Middle frontal gyrus (tissue), 1 donor: ENCODE data around the gene CUX1.

Experiments used
- DNase-seq: peaks from one replicate; pipeline ENCODE4 v3.0.0-alpha.2; 2015; ENCODE audit warnings: low spot score; ENCODE audit errors: extremely low spot score

Gene CUX1

DNA sequence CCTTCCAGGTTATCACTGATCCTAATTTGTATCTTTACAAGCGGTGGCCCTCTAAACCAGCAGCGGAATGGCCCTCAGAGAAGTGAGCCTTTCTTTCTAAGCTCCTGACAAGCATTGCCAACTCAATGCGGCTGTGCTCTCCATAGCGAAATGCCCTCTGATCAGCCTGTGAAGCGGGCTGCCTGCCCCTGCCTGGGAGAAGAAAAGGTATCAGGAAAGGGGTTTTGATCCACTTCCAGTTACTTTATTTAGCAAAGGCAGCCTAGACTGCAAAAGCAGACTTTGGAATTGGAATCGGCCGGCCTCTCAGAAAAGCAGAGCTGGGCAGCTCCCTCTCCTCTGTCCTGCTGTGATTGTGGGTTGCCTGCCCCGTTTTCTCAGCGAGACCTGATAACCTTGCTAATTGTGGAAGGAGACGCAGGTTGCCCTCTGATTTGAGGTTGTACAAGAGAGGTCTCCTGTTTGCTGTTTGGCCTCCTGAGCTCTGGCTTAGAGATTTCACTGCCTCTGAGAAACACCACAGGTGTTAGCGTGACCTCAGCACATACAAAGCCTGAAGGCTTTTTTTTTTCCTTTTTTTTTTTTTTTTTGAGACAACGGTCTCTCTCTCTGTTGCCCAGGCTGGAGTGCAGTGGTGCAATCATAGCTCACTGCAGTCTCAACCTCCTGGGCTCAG lies 415.3 kb downstream of the CUX1 start:
- DNase-seq: no peak

DNA sequence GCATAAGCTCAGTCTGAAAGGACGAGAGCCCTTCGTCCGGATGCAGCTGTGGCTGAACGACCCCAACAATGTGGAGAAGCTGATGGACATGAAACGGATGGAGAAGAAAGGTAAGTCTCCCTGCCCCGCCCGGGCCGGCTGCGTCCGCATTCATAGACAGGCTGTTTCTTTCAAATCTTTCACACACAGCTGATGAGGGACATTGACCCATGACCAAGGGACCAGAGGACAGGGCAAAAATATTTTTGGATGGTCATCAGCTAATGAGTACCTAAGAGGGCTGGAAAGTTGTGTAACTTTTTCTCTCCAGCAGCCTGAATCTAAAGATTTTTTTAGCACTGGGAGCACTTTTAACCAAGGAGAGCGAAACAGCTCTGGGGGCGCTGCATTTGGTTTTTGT lies 416.7 kb downstream of the CUX1 start:
- DNase-seq: no peak

DNA sequence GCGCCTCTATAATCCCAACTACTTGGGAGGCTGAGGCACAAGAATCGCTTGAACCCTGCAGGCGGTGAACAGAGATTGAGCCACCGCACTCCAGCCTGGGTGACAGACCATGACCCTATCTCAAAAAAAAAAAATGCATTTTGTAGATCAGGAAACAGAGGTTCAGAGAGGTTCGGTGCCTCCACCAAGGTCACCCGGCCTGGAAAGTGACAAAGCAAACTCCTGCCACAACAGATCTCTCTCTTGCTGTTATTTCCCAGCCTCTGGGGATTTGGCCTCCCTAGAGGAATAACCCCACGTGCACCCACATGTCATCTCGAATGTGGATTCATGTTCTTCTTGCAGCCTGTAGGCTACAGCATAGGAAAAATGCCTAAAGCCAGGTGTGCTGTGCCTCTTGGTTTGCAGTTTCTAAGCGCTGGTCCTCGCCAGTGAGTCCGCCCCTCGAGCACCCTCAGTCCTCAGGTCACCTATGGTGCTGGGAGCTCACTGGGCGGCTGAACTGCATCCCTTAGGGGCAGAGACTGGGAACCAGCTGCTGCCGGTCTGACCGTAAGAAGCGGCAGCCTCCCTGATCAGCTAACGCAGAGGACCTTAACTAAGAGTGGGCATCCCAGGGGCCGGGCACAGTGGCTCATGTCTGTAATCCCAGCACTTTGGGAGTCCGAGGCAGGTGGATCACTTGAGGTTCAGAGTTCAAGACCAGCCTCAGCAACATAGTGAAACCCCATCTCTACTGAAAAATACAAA lies 417.6 kb downstream of the CUX1 start:
- no peak for DNase-seq

DNA sequence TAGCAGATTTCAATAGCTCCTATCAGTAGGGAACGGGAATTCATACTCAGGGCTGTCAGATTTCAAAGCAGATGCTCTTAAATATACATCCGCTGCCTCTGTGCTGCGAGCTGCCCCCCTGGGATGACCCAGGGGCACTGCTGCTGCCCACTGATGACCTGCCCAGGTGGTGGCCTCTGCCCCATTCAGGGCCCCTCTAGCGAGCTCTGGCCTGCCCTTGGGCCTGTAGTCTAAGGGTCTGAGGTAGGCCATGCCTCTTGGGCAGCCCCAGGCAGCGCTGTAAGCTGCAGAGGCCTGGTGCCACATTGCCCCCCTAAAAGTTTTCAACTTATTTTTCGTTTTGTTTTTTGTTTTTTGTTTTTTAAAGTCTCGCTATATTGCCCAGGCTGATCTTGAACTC lies 418.7 kb downstream of the CUX1 start:
- no peak for DNase-seq

DNA sequence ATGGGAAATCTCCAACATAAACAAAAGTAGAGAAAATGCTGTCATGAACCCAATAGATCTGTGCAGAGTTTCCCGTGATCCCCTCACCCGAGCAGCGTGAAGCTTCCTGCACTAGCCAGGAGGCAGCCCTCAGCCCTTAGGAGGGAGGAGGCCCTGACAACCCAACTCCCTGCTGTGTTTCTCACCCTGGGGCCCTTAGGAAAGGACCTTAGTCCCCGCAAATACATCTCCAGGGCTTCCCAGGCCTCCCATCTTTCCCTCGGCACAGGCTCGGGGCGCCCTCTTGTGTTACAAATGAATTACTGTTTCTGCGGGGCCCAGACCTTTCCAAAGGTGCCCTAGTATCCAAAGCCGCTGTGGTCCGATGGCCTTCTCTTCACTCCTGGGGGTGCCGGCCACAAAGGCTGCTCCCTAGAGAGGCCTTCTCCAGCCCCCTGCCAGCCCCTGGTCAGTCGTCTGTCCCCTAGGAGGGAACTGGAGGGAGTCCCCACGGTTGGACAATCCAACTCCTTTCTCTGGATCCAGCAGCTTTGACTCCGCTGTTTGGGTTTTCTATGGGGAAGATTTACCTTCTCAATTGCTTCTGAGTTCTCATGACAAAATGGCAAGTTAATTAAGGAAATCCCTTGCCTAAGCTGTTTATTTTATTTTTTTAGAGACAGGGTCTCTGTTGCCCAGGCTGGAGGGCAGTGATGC lies 419.3 kb downstream of the CUX1 start:
- DNase-seq: peak; percentile 38

DNA sequence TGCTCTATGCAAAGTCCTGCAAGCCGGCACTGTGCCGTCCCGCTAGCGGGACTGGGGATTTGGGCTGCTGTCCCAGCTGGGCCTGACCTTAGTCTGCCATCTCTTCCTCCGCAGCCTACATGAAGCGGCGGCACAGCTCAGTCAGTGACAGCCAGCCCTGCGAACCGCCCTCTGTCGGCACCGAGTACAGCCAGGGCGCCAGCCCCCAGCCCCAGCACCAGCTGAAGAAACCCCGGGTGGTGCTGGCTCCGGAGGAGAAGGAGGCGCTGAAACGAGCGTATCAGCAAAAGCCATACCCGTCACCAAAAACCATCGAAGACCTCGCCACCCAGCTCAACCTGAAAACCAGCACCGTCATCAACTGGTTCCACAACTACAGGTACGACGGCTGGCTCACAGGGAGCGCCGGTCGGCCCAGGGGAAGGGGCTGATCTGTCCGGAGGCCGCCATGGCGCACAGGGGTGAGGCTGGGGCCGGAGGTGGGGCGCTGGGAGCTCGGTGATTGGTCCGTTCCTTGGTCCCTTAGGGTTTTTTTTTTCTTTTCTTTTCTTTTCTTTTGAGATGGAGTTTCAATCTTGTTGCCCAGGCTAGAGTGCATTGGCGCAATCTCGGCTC lies 421.9 kb downstream of the CUX1 start:
- no peak for DNase-seq

DNA sequence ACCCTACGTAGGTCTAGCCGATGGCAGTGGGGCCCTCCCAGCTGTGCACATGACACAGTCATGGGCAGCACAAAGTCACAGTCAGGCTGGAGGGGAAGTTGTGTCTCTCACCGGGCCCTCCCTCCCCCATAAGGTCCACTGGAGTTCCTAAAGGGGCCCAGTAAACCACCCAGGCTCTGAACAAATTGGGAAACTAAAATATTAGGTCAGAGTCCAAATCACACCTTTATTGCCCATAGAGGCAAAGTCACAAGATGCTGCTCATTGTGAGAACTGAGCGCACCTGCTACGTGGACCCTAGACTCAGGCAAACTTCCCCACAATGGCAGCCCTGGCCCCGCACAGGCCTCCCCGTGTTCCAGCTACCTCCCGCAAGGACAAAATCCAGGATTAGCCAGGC lies 424.0 kb downstream of the CUX1 start:
- no peak for DNase-seq

DNA sequence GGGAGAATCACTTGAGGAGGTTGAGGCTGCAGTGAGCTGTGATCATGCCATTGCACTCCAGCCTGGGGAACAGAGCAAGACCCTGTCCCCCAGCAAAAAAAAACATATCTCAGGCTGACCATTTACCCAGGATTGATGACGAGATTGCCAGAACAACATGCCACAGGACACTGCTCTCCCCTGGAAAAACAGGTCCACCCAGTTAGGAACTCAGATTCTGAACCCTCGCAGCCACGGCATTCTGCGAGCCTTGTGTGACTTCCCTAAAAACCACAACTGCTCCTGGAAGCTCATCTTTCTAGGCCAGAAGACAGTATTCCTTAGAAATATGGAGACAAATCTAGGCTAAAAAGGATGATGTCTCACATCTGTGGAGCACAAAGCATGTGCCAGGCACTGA lies 427.2 kb downstream of the CUX1 start:
- no peak for DNase-seq

DNA sequence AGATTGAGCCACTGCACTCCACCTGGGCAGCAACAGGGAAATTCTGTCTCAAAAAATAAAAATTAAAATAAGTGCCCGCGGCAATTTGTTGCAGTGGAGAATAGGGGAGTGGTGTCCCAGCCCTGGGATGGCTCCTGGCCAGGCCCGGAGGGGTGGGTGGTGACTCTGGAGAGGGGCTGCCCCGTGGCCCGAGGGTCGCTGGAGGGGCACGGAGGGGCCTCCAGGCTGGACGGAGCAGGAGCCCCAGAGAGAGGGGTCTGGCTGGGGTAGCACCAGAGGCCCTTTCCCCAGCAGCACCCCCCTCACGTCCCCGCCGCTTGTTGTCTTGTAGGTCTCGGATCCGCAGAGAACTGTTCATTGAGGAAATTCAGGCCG lies 430.6 kb downstream of the CUX1 start:
- DNase-seq: no peak

DNA sequence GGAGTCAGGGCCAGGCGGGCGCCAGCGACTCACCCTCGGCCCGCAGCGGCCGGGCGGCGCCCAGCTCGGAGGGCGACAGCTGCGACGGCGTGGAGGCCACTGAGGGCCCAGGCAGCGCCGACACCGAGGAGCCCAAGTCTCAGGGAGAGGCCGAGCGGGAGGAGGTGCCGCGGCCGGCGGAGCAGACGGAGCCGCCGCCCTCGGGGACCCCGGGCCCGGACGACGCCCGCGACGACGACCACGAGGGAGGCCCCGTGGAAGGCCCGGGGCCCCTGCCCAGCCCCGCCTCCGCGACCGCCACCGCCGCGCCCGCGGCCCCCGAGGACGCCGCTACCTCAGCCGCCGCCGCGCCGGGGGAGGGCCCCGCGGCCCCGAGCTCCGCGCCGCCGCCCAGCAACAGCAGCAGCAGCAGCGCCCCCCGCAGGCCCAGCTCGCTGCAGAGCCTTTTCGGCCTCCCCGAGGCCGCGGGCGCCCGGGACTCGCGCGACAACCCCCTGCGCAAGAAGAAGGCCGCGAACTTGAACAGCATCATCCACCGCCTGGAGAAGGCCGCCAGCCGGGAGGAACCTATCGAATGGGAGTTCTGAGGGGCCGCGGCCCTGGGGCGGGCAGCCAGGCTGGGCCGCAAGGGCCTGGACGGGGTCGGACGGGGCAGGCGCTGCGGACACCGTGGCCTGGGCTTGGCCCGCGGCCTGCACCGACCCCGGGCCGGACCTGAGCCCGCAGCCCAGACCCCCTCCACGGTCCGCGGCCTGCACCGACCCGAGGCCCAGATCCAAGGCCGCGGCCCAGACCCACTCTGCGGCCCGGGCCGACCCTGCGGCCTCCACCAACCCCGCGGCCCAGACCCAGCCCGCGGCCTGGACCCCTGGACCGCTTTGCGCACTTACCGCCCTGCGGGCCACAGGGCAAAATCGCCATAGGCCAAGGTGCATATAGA lies 431.3 kb downstream of the CUX1 start:
- DNase-seq: no peak

DNA sequence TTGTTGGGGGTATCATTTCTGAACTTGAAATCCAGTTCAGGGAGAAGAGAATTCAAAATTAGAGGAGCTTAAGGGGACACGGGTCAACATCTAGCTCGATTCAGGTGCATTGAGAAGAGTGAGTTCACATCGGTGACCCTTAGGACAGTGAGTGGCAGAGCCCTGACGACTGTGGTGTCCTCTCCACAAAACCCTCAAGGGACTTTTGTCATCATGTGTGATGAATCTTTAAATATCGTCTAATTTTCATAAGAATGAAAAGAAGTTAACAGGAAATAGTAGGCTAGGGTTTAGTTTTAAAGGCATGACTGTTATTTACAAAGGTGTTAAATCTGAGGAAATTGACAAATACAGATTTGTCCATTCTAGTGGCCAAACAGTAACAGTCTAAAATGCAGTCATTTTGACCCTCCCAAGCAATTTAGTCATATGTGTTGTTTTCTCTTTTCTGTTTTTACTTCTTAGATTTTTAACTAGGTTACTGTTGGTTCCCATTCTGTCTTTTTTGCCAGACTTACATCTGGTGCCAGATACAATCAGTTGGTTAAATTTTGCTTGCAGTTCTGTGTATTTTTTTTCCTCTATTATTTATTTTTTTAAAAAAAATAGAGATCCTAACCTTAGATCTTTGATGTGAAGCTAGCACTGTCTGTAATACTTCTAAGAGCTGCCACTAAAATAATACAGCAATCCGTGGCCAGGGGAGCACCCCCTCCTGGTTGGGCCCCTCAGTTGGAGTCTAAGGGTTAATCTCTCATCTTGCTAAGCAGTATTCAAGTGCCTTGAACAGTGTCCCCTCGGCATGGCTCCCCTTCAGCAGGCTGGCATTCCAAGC lies 434.3 kb downstream of the CUX1 start:
- DNase-seq: no peak

DNA sequence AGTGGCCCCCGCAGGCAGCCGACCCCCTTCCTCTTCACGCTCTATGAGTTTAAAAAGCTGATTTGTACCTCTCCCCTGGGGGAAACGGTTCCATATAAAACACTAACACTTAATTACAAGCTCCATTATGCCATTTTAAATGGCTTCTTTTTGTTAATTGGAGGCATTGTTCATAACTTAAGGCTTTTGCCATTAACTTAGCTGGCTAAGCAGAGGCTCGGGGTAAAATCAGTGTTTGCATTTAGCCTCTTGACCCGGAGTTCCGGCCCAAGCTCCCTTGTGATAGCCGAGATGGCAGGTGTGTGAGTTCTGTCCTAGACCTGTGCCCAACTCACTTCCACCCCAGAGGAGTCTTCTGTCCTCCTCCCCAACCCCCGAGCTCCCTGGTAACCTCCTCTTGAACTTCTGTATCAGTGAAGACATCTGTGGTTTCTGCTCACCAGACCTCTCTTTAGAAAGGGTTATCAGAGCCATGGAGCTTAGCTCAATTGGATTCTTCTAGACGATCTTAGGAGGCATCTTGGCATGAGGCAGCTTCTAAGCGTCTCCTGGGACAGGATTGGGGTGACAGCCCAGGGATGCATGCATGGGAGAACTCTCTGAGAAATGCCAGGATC lies 435.0 kb downstream of the CUX1 start:
- DNase-seq: no peak

DNA sequence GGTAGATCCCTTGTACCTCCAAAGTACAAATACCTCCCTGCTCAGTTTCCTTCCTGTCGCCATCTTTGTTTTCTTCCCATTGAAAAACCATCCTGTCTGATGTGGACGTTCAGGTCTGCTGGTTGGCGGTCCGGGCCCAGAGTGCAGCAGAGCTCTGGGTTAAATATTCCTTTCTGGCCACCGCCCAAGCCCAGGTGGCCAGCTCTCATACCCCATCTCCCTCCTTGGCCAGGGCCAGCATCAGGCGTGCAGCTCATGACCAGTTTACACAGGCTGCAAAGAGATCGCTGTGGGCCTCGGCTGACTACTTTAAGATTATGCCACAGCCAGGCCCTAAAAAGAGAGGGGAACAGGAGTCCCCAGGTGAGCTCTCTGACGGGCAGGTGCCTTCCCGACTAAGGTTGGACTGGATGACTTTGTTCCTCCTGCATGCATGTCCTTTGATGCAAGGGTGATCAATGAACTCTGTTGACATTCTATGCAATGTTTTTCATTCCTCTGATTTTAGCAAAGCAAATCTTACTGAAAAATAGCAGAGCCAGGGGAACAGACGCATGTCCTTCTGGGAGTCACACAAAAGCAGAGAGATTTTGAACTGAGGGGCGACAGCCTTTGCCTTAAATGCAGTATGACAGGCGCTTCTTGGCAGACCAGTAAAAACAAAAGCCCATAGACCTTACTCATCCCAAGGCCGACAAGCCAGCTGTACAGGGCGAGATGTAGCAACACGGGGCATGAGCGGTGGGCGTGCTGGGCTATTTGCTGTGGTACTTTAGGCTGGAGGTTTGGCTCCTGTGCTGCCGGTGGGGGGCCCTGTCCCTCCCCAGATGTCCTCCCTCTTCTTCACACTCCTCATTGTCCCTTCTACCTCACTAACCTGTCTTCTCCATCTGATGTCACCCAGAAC lies 435.9 kb downstream of the CUX1 start:
- no peak for DNase-seq

DNA sequence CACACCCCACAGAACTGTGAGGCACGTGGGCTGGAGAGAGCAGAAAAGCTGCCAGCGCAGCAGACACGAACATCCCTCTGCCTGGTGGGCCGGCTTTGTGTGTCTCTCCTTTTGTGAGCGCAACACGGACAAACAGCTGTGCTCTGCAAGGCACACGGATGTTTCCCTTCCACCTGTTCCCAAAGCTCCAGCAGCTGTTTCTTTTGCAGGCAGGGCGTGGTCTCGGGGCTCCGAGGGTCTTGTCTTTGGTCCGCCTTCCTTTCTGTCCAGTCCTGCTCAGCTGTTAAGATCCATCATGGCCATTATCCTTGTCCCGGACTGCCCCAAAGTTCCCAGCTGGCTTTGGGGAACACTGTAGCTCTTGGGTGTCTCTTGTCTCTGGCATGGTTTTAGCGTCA lies 436.5 kb downstream of the CUX1 start:
- DNase-seq: no peak

DNA sequence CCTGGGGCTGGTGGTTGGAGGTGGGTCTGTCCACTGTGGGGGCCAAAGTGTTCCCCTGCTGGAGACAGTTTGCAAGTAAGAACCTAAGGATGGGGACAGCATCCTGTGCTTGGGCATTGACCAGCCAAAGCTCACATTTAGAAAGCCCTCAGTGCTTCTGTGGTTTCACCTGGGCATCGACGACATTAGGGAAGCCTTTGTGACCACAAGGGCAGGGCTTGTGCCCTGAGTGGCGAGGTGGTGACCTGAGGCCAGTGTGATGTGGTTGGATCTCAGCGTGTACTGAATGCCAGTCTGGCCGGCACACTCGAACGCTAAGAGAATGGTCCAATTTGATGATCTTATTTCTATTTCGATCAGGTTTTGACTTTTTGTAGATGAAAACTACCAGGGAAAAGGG lies 437.1 kb downstream of the CUX1 start:
- DNase-seq: no peak

DNA sequence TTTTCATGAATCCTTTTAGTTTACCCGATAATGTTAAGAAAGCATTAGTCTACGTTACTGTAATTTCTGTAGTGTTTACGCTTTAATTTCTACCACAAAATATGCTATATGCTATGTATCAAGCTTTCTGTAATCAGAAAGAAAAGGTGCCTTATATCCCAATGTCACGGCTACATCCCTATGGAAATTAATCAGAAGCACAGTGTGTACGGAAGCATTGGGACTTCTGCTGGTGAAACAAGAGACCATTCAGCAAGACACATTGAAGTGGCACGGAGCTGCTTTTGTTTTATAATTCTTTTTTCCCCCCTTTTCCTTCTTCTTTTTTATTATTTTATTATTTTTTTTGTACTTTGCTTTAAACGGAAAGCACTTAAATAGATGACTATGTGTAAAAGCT lies 438.1 kb downstream of the CUX1 start:
- DNase-seq: no peak

DNA sequence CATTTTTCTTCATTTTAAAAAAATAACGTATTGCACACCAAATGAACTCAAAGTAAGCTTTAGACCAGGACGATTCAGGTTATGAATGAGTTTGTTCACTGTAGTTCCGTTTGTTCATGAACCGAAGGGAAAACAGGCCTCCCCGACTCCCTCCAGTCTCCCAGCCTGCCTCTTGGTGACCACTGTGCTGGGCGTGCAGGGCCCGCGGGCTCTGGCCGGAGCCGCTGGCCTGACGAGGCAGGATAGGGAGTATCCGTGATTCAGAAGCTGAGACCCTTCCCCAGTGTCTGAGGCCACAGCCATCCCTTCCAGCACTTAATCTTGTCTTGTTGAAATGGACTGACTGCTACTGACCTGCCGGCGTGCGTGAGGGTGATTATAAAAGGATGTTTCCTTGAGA lies 438.5 kb downstream of the CUX1 start:
- DNase-seq: no peak

DNA sequence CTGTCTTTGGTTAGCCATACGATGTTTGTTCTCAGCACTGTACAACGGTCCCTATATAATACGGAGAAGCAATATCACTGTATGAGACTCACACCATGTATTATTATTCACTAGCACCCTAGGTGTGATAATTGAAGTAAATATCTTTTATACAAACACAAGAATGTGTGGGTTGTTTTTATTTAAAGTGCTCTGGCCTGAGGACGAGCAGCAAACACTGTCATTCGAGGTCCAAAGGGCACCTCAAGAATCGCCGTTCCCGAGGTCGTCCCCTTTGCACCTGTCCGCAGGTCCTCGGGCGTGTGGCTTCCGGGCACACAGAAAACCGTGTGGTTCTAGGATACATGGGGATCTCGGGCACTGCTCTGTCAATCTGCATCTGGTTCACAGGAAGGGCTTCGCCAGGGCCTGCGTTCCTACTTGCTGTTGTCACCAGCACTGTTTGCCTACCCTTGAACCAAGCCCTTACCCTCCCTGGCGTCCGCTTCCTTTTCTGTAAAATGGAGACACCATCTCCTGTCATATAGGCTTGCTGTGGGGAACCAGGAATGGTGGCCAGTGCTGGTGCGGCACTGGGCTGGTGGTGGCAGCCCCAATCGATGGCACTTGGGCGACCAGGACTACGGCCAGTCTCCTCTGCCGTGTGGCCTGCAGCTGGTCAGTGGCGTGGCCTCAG lies 440.8 kb downstream of the CUX1 start:
- DNase-seq: no peak
